GM12878 (cell line): ENCODE results near the gene PCID2. TPM values are rescaled to one million over a fixed set of nuclear protein-coding genes. Genes with fewer than 3 reads are reported as not detected.

ENCODE experiments used
- ATAC-seq: fragments of 200-7000 bp; cut with Tn5 transposase; 3 replicates; pipeline ENCODE4 v1.9.1; 2020; ENCODE audit warnings: mild to moderate bottlenecking, moderate library complexity
- BruUV-seq: library from RNA; stranded (reverse); fragments of 400-500 nt; replicated peaks from 2 replicates; lab custom pipeline; 2021; lab: Mats Ljungman, UMichigan
- CTCF ChIA-PET: fragments of 300-600 bp; sonication (Branson Sonifier 250); formaldehyde crosslinking; extraction: SDS; loops from one replicate; lab custom pipeline; 2021; ENCODE audit warnings: inconsistent platforms; lab: Yijun Ruan, JAX
- POLR2A ChIA-PET: fragments of 350-600 bp; formaldehyde crosslinking; extraction: SDS; loops from one replicate; lab custom pipeline; 2021; ENCODE audit warnings: inconsistent platforms; lab: Charles Lee
- RAD21 ChIA-PET: fragments of 300-600 bp; sonication (Branson Sonifier 250); formaldehyde crosslinking; loops from one replicate; lab custom pipeline; 2023; ENCODE audit warnings: antibody characterized with exemption; ENCODE audit not compliant: unreplicated experiment; lab: Charles Lee
- SMC1A ChIA-PET: fragments of 300-600 bp; sonication (Branson Sonifier 250); formaldehyde crosslinking; loops from one replicate; lab custom pipeline; 2023; ENCODE audit not compliant: unreplicated experiment, uncharacterized antibody; lab: Charles Lee
- DNase-seq: peaks from one replicate; pipeline ENCODE4 v3.0.0-alpha.2; 2011; ENCODE audit warnings: low read depth, low spot score
- FAIRE-seq: peaks from 3 replicates; lab custom pipeline; 2011; peaks lifted over from hg19 to GRCh38; lab: Jason Lieb, UNC
- H2AFZ ChIP-seq: 2 replicates; pipeline ENCODE4 v1.6.0; 2011; ENCODE audit warnings: low read depth, low read length, control low read depth; ENCODE audit not compliant: control insufficient read depth
- H3K27ac ChIP-seq: 2 replicates; pipeline ENCODE4 v1.5.1; 2011; ENCODE audit warnings: control low read depth; ENCODE audit not compliant: control insufficient read depth, insufficient read depth
- H3K27me3 ChIP-seq, 2 experiments: replicated peaks in 1 of 2; 2 replicates each; pipeline versions ENCODE4 v1.6.0 to v1.6.1; 2011; ENCODE audit warnings: low read length in 1 of 2; ENCODE audit not compliant: control insufficient read depth in 2 of 2, insufficient read depth in 2 of 2
- H3K36me3 ChIP-seq, 2 experiments: 2 replicates each; pipeline ENCODE4 v1.5.1; 2011; ENCODE audit warnings: low read length in 1 of 2; ENCODE audit not compliant: control insufficient read depth in 2 of 2, insufficient read depth in 2 of 2
- H3K4me1 ChIP-seq: 2 replicates; pipeline ENCODE4 v1.6.1; 2011; ENCODE audit warnings: mild to moderate bottlenecking, low read length, moderate library complexity, mixed read lengths; ENCODE audit not compliant: control insufficient read depth, insufficient read depth
- H3K4me2 ChIP-seq: 2 replicates; pipeline ENCODE4 v1.6.0; 2011; ENCODE audit warnings: control low read depth; ENCODE audit not compliant: control insufficient read depth, insufficient read depth
- H3K4me3 ChIP-seq: fragments of 200-600 bp; sonication (generic); 2 replicates; pipeline ENCODE4 v1.5.1; 2016
- H3K79me2 ChIP-seq: 2 replicates; pipeline ENCODE4 v1.6.0; 2011; ENCODE audit warnings: low read length; ENCODE audit not compliant: control insufficient read depth, insufficient read depth
- H3K9ac ChIP-seq: 2 replicates; pipeline ENCODE4 v1.8.0; 2011; ENCODE audit warnings: low read length, control low read depth, mixed read lengths; ENCODE audit not compliant: control insufficient read depth, insufficient read depth
- H3K9me3 ChIP-seq: replicated peaks from 3 replicates; pipeline ENCODE4 v1.5.1; 2011; ENCODE audit warnings: mild to moderate bottlenecking, low read length; ENCODE audit not compliant: control insufficient read depth, insufficient read depth
- H4K20me1 ChIP-seq: 2 replicates; pipeline ENCODE4 v1.6.0; 2011; ENCODE audit not compliant: control insufficient read depth, insufficient read depth
- EGR1 ChIP-seq, 2 experiments: IDR thresholded peaks; 1 replicate in 1 of 2; 2 replicates in 1 of 2; pipeline ENCODE4 v1.6.1; 2011 to 2012; ENCODE audit warnings: low read depth in 2 of 2, low read length in 2 of 2, borderline replicate concordance in 1 of 2, mild to moderate bottlenecking in 1 of 2, moderate library complexity in 1 of 2
- ETV6 ChIP-seq, 2 experiments: fragments of 450-650 bp in 1 of 2; IDR thresholded peaks in 1 of 2; conservative IDR thresholded peaks in 1 of 2; 2 replicates each; pipeline ENCODE4 v1.6.1; 2014; ENCODE audit warnings: antibody characterized with exemption in 1 of 2, borderline replicate concordance in 1 of 2, low read depth in 1 of 2, mild to moderate bottlenecking in 1 of 2, moderate library complexity in 1 of 2
- FOXM1 ChIP-seq: IDR thresholded peaks from 2 replicates; pipeline ENCODE4 v1.6.1; 2012; ENCODE audit warnings: low read depth, mild to moderate bottlenecking, inconsistent platforms, low read length, moderate library complexity
- IRF4 ChIP-seq: IDR thresholded peaks from 2 replicates; pipeline ENCODE4 v1.6.1; 2011; ENCODE audit warnings: low read depth, low read length
- KAT2A ChIP-seq: conservative IDR thresholded peaks from 2 replicates; pipeline ENCODE4 v1.6.1; 2011; ENCODE audit warnings: low read depth, low read length; ENCODE audit not compliant: control insufficient read depth
- KDM1A ChIP-seq: fragments of 200-600 bp; sonication (generic); IDR thresholded peaks from 2 replicates; pipeline ENCODE4 v1.6.1; 2016; ENCODE audit warnings: borderline replicate concordance
- RAD21 ChIP-seq: IDR thresholded peaks from 2 replicates; pipeline ENCODE4 v1.6.1; 2011; ENCODE audit warnings: mild to moderate bottlenecking, low read depth, low read length, moderate library complexity; ENCODE audit not compliant: insufficient read depth
- RAD51 ChIP-seq: fragments of 450-650 bp; IDR thresholded peaks from 2 replicates; pipeline ENCODE4 v1.6.1; 2016; ENCODE audit warnings: moderate library complexity, mild to moderate bottlenecking, inconsistent platforms
- RUNX3 ChIP-seq: IDR thresholded peaks from 2 replicates; pipeline ENCODE4 v1.6.1; 2012; ENCODE audit warnings: low read length, inconsistent platforms
- SMAD1 ChIP-seq: fragments of 450-650 bp; IDR thresholded peaks from 2 replicates; pipeline ENCODE4 v1.6.1; 2018; ENCODE audit warnings: mild to moderate bottlenecking, low read depth; ENCODE audit not compliant: partially characterized antibody
- TARDBP ChIP-seq: IDR thresholded peaks from 2 replicates; pipeline ENCODE4 v1.6.1; 2016; ENCODE audit warnings: borderline replicate concordance
- WGBS: methylation state at CpG from one replicate; pipeline ENCODE4 v1.1.6; 2016; ENCODE audit warnings: low lambda C conversion rate; ENCODE audit not compliant: insufficient replicate concordance, insufficient coverage; ENCODE audit errors: missing lambda C conversion rate; 5-methylcytosine and 5-hydroxymethylcytosine counted together
- in situ Hi-C: fragments of 300-500 bp; cut with MboI; formaldehyde crosslinking; loops from 9 replicates; pipeline ENCODE4 v1.14.3; 2018; ENCODE audit warnings: mixed read lengths
- intact Hi-C: fragments of 100-400 bp; cut with micrococcal nuclease; formaldehyde crosslinking; loops from one replicate; pipeline ENCODE4 v1.14.2; 2022; ENCODE audit not compliant: unreplicated experiment
- polyA plus RNA-seq, 11 experiments: library from polyadenylated mRNA; depleted of rRNA in 4 of 11; unstranded in 6 of 11; stranded (reverse) in 5 of 11; fragments of >200 nt; fragmentation: Nextera tagmentation in 4 of 11; fragmentation: Illumina TruSeq in 1 of 11; extraction: Ambion mirVana in 4 of 11; extraction: Trizol in 1 of 11; gene quantifications; 1 replicate in 1 of 11; 2 replicates in 10 of 11; pipeline versions ENCODE4 v1.2.1 to v1.2.3, GENCODE V29; 2011 to 2016; ENCODE audit warnings: inconsistent platforms in 2 of 11, missing spikeins in 2 of 11, low read depth in 1 of 11
- total RNA-seq, 4 experiments: library from RNA; depleted of rRNA in 3 of 4; stranded (reverse); fragments of >200 nt in 3 of 4; fragmentation: Illumina TruSeq in 1 of 4; extraction: Trizol in 1 of 4; gene quantifications; 2 replicates each; pipeline versions ENCODE4 v1.2.1 to v1.2.3, GENCODE V29; 2013 to 2021
- TF ChIP-seq, protein P1 (sequence below): IDR thresholded peaks from 2 replicates; pipeline ENCODE4 v1.6.1; 2011; ENCODE audit warnings: mild to moderate bottlenecking, low read depth, low read length, moderate library complexity; ENCODE audit not compliant: insufficient replicate concordance
- TF ChIP-seq, protein P2 (sequence below): IDR thresholded peaks from 2 replicates; pipeline ENCODE4 v1.6.1; 2011; ENCODE audit warnings: borderline replicate concordance, low read depth, mild to moderate bottlenecking, moderate library complexity, mixed read lengths, low read length; ENCODE audit not compliant: insufficient read depth; ENCODE audit errors: extremely low read length
- TF ChIP-seq, protein P3 (sequence below): fragments of 450-650 bp; IDR thresholded peaks from 2 replicates; pipeline ENCODE4 v1.6.1; 2017; ENCODE audit warnings: mild to moderate bottlenecking
- TF ChIP-seq, protein P4 (sequence below): IDR thresholded peaks from 2 replicates; pipeline ENCODE4 v1.6.1; 2012; ENCODE audit warnings: low read depth, low read length, improper control_type of control experiment
- TF ChIP-seq, protein P5 (sequence below): fragments of 450-650 bp; IDR thresholded peaks from 2 replicates; pipeline ENCODE4 v1.6.1; 2016; ENCODE audit warnings: mild to moderate bottlenecking

PCID2 gene
- total and polyA plus RNA-seq, 10 of the 15 experiments (the other 5 are each of a cell fraction or from before 2014, with no cell fraction given), result 37.0 to 98.1 (median 58.3) TPM

DNA sequence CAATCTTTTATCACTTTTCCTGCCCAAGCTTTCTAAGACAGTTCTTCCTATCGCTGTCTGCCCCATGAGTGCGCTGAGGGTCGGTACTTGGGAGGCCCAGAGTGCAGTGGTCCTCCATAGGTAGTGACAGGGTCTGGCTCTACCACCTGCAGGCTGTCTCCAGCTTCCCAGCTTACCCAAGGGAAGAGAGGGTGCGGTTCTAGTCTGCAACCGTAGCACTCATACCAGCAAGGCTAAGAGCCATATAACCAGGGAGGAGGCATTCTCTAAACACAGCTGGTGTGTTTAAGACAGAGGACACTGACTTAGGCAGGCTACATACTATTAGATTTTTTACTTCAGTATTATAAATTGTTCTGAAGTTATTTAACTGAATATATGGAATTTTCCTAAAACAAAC is 41.8 kb downstream of the PCID2 start:
- H3K27ac ChIP-seq, result no peak overlapping the region
- no peak for TF ChIP-seq KAT2A
- no peak for TF ChIP-seq SMAD1
- TF ChIP-seq, protein P1, sequence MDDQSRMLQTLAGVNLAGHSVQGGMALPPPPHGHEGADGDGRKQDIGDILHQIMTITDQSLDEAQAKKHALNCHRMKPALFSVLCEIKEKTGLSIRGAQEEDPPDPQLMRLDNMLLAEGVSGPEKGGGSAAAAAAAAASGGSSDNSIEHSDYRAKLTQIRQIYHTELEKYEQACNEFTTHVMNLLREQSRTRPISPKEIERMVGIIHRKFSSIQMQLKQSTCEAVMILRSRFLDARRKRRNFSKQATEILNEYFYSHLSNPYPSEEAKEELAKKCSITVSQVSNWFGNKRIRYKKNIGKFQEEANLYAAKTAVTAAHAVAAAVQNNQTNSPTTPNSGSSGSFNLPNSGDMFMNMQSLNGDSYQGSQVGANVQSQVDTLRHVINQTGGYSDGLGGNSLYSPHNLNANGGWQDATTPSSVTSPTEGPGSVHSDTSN, result no peak
- TF ChIP-seq FOXM1, result no peak
- TF ChIP-seq RAD51, result no peak
- TF ChIP-seq, protein P2, sequence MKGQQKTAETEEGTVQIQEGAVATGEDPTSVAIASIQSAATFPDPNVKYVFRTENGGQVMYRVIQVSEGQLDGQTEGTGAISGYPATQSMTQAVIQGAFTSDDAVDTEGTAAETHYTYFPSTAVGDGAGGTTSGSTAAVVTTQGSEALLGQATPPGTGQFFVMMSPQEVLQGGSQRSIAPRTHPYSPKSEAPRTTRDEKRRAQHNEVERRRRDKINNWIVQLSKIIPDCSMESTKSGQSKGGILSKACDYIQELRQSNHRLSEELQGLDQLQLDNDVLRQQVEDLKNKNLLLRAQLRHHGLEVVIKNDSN, result no peak
- TF ChIP-seq, protein P3, sequence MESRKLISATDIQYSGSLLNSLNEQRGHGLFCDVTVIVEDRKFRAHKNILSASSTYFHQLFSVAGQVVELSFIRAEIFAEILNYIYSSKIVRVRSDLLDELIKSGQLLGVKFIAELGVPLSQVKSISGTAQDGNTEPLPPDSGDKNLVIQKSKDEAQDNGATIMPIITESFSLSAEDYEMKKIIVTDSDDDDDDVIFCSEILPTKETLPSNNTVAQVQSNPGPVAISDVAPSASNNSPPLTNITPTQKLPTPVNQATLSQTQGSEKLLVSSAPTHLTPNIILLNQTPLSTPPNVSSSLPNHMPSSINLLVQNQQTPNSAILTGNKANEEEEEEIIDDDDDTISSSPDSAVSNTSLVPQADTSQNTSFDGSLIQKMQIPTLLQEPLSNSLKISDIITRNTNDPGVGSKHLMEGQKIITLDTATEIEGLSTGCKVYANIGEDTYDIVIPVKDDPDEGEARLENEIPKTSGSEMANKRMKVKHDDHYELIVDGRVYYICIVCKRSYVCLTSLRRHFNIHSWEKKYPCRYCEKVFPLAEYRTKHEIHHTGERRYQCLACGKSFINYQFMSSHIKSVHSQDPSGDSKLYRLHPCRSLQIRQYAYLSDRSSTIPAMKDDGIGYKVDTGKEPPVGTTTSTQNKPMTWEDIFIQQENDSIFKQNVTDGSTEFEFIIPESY, result no peak
- TF ChIP-seq RUNX3, result no peak
- TF ChIP-seq TARDBP, result no peak
- no peak for TF ChIP-seq KDM1A
- TF ChIP-seq ETV6 (conservative IDR thresholded peaks at IDR 0.05 in 1 of 2, IDR thresholded peaks at IDR 0.05 in 1 of 2; ENCODE audit: borderline replicate concordance in 1 of 2, low read depth in 1 of 2), result no peak
- TF ChIP-seq, protein P4, sequence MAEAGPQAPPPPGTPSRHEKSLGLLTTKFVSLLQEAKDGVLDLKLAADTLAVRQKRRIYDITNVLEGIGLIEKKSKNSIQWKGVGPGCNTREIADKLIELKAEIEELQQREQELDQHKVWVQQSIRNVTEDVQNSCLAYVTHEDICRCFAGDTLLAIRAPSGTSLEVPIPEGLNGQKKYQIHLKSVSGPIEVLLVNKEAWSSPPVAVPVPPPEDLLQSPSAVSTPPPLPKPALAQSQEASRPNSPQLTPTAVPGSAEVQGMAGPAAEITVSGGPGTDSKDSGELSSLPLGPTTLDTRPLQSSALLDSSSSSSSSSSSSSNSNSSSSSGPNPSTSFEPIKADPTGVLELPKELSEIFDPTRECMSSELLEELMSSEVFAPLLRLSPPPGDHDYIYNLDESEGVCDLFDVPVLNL, result no peak
- no peak for TF ChIP-seq RAD21
- no peak for TF ChIP-seq IRF4
- TF ChIP-seq, protein P5, sequence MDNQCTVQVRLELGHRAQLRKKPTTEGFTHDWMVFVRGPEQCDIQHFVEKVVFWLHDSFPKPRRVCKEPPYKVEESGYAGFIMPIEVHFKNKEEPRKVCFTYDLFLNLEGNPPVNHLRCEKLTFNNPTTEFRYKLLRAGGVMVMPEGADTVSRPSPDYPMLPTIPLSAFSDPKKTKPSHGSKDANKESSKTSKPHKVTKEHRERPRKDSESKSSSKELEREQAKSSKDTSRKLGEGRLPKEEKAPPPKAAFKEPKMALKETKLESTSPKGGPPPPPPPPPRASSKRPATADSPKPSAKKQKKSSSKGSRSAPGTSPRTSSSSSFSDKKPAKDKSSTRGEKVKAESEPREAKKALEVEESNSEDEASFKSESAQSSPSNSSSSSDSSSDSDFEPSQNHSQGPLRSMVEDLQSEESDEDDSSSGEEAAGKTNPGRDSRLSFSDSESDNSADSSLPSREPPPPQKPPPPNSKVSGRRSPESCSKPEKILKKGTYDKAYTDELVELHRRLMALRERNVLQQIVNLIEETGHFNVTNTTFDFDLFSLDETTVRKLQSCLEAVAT, result no peak
- TF ChIP-seq EGR1 (IDR thresholded peaks at IDR 0.05; ENCODE audit: borderline replicate concordance in 1 of 2, low read depth in 2 of 2, low read length in 2 of 2), result no peak
- no peak for FAIRE-seq
- H3K4me2 ChIP-seq, result no peak overlapping the region
- H3K4me1 ChIP-seq, result no peaks in the 10 kb centered on the region
- no peaks in the 10 kb centered on the region for H4K20me1 ChIP-seq
- H3K79me2 ChIP-seq, result no peaks in the 10 kb centered on the region
- intact Hi-C loops (no loop called here), in situ Hi-C loops (no loop called here)
- RAD21 ChIA-PET, result no interaction called here
- 99% methylated on average over 5 of the region's 5 CpGs for WGBS
- no peak for DNase-seq
- H3K27me3 ChIP-seq, result no peaks in the 10 kb centered on the region
- peaks cover 0 to 6% of the 10 kb centered on the region in 2 experiments; a peak in 3 of 4 replicates for H3K36me3 ChIP-seq
- no peaks in the 10 kb centered on the region for H3K9me3 ChIP-seq
- no peak overlapping the region for H3K4me3 ChIP-seq
- H2AFZ ChIP-seq, result no peak overlapping the region
- CTCF ChIA-PET, result no interaction called here
- H3K9ac ChIP-seq, result no peak overlapping the region
- no TSS peak for BruUV-seq
- POLR2A ChIA-PET, result no interaction called here
- ATAC-seq, result no peak
- SMC1A ChIA-PET, result no interaction called here
